GM19043 (cell line): ENCODE data around the gene CEP170.

Source experiments
- ATAC-seq: cut with Tn5 transposase; IDR thresholded peaks from one replicate; pipeline ENCODE4 v1.9.1; 2021; ENCODE audit warnings: low read depth; ENCODE audit not compliant: unreplicated experiment

CEP170 gene

GRCh38 chr1:243254927-243255790 lies at the start of gene CEP170:
Gene CEP170 (minus strand): TSS chr1:243255281. CDS start chr1:243225280, 30,001 bp downstream.
- ATAC-seq, result peak; percentile 43

GRCh38 chr1:243301059-243301458 lies 46.0 kb upstream of the CEP170 start:
- no peak for ATAC-seq

DNA sequence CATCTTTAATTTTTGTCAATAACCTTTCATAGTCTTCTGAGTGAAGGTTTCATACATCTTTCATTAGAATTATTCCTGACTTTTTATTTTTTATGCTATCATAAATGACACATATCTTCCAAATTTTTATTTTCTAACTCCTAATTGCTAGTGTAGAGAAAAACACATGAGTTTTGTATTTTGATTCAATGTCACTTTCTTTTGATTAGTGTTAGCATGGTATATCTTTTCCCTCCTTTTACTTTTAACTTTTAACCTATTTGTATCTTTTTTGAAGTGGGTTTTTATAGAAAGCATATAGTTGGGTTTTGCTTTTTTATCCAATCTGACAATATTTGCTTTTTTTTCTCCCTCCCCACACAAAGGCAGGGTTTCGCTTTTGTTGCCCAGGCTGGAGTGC lies 44.0 kb upstream of the CEP170 start:
- no peak for ATAC-seq

- no peak for ATAC-seq
Measured at GRCh38 chr1:243294723-243295121, 39.6 kb upstream of the CEP170 start.

GRCh38 chr1:243293941-243294722 lies 39.1 kb upstream of the CEP170 start:
- no peak for ATAC-seq

GRCh38 chr1:243292117-243292516 lies 37.0 kb upstream of the CEP170 start:
- ATAC-seq, result no peak

DNA sequence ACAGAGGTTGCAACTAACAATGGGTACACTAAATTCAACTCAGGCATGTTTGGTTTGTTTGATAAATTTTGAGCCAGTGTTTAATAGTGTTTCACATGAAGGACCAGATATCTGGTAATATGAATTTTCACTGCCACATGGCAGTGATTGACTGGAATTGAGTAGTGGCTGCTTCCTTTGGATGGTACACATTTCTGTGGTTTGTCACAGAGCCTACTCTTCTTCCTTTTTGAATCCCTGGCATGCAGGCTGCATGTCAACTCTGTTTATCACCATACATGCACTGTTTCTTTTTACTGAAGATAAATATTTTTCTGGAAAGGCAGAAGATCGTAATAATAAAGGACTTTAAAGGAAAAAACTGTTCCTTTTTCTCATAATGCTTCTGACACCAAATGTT lies 36.2 kb upstream of the CEP170 start:
- ATAC-seq, result no peak

DNA sequence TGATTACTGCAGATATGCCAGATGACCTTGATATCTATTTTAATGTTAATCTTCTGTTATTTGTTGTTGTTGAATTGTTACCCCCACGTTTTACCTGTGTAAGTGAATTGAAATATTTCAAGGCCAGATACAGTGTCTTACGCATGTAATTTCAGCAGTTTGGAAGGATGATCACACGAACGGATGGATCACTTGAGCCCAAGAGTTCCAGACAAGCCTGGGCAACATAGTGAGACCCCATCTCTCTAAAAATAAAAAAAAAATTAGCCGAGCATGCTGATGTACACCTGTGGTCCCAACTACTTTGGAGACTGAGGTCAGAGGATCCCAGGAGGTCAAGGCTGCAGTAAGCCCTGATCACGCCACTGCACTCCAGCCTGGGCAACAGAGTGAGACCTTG lies 33.0 kb upstream of the CEP170 start:
- no peak for ATAC-seq

DNA sequence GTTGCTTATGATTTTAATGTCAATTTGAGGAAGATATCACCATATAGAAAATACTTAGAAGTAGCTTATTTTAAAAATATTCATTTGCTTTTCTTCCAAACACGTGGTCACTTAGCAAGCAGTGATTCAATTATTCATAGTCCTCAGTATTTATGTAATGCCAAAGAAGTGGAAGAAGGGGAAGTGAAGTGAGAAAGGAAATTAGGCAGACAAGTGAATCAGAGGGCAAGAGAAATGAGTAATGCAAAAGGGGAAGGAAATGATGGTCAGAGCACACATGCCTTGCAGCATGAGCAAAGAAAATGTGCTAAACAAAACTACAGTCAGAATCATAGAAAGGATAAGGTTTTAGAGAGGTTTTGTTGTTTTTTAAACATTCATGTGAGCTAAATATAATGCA lies 32.6 kb upstream of the CEP170 start:
- ATAC-seq, result peak; percentile 89

GRCh38 chr1:243287123-243287460 lies 32.0 kb upstream of the CEP170 start:
- no peak for ATAC-seq

- no peak for ATAC-seq
Measured at GRCh38 chr1:243286409-243287122, 31.5 kb upstream of the CEP170 start.

GRCh38 chr1:243281672-243282071 lies 26.6 kb upstream of the CEP170 start:
- ATAC-seq, result no peak

DNA sequence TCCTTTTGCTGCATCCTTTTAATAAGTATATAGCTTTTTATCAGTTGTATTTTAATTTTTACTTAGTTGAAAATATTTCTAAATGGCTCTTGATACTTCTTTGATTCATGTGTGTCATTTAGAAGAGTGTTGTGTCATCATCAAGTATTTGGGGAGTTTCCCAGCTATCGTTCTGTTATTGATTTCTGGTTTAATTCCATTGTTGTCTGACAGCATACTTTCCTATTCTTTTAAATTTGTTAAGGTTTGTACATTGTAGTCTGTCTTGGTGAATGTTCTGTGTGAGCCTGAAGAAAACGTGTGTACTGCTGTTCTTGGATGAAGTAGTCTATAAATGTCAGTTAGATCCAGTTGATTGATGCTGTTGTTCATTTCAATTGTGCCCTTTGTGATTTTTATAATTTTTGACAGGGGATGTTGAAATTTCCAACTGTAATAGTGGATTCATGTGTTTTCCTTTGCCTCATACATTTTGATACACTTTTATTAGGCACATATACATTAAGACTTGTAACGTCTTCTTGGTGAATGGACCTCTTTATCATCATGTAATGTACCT lies 25.6 kb upstream of the CEP170 start:
- ATAC-seq, result no peak

GRCh38 chr1:243275316-243275715 lies 20.2 kb upstream of the CEP170 start:
- no peak for ATAC-seq

DNA sequence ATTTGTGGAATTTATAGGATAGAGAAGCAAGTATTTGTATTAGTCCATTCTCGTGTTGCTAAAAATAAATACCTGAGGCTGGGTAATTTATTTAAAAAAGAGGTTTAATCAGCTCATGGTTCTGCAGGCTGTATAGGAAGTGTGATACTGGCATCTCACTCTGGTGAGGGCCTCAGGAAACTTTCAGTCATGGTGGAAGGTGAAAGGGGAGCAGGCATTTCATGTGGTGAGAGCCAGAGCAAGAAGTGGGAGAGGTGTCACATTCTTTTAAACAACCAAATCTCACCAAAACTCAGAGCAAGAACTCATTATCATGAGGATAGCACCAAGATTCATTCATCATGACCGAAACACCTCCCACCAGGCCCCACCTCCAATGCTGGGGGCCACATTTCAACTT lies 18.9 kb upstream of the CEP170 start:
- no peak for ATAC-seq

DNA sequence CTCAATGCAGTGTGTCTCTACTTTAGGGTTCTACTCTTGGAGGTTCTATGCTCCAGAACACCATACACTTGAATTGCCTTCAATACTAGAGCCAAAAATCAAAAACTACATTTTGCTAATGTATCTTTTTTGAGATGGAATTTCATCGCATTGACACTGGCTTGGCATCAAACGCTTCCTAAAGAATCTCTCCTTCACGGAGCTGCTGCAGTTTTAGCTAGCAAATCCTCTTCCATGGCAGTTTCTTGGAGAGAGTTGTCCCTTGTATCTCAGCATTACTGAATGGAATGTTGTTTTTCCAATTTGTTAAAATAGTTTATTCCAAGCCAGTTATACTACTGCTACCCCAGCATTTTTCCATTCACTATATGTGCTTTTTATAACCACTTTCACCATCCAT lies 18.4 kb upstream of the CEP170 start:
- ATAC-seq, result no peak

DNA sequence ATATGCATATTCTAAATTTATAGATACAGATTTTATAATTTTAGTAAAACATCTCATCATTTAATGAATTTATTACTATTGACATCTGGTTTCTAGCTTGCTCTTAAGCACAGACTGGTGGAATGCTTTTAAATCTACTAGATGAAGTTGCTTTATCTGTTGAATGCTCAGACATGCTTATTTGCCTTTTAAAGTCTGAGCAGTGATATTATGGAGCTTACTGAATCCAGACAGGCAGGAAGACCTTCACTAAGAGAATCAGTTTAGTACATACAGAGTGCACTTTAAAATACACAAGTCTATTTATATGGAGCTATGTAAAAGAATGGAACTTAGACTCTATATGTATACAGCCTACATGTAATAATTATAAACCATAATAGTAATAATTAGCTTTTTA lies 17.3 kb upstream of the CEP170 start:
- no peak for ATAC-seq

GRCh38 chr1:243271996-243272395 lies 16.9 kb upstream of the CEP170 start:
- no peak for ATAC-seq

DNA sequence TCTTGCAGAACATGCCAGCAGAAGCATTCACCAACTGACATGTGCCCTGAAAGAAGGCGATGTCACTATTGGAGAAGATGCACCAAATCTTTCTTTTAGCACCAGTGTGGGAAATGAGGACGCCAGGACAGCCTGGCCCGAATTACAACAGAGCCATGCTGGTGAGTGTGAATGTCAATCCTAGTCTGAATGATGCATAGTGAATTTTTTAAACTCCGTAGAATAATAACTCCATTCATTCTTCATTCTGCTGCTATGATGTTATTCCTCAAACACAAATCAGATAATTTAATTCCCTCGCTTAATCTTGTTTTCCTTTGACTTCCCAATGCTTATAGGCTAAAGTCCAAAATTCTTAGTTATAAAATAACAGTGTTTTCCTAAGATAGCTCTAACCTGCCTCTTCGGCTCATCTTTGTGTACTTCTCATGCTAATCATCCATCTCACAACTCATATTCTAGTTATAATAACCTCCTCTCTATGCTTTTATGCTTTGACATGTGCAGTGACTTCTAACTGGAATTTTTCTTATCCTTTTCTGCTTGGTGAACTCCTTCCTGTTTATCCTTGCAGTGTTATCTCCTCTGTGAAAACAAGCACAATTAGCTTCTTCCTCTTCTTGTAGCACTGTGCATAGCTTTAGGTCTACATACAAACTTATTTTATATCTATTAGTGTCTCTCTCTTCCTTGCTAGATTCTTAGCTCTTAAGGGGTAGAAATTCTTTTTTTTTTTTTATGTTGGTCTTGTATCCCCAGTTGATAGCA lies 15.2 kb upstream of the CEP170 start:
- ATAC-seq, result no peak

- ATAC-seq, result peak; percentile 72
Measured at GRCh38 chr1:243269461-243269801, 14.3 kb upstream of the CEP170 start.
